ENCODE results near the gene NME3.

NME3 gene

DNA sequence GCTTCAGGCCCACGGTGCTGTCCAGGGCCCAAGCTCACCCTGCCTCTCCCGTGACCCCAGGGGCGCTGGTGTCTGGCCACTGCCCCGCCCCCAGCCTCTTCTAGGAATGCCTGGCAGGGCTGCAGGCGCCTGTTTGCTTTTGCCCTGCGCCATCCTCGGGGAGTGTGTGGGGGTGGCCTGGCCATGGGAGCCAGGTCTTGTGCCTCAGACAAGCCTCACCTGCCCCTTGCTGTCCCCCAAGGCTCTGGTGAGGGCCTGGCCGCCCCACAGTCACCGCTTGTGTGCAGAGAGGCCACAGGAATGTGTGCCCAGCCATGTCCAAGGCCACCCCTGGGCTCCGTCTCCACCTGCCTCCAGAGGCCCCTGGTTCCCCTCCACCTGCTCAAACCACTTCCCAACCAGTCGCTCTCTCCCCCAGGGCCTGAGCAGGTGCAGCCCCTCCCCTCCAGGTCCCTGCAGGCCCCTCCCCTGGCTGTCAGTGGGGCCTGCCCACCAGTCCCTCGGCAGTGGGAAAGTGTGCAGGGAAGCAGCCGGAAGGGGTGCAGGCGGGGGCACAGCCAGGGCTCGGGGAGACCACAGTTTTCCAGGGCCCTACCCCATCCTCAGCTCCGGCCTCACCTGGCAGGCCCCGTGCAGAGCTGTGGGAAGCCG is 23.0 kb upstream of the NME3 start:
- no peak for DNase-seq (ENCODE audit: low read depth in 2 of 2, low spot score in 1 of 2)

DNA sequence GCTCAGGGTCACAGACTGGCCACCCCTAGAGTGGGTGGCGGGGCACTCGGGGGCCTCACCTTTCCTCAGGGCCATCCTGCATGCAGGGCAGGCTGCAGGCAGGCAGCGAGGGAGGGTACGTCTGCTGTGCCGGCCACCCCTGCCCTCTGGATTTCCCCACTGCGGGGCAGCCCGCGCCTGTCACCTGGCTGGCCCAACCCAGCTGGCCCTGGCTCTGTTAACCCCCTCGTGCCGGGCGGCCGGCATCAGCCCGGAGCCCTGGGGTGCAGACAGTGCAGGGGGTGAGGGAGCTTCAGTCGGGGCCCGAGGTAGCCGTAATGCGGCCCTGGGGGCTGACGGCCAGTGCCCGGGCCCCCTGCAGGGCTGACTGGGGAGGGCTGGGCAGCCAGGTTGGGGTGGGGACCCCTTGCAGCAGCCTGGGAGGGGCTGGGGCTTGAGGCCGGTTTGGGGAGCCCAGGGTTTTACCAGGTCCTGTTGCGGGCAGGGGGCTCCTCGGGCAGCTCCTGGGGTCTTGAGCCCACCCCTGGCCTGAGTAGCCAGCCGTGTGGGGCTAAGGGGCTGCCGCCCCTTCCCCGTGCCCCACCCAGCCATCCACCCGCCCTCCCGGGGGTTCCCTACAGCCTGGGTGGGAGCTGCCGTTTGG is 22.4 kb upstream of the NME3 start, which contains the start of gene IGFALS:
Gene IGFALS, minus strand, starts transcription at position 128 of the 643 bp plus-strand sequence. Its CDS starts 53 bp downstream, at position 75.
- no peak for DNase-seq (ENCODE audit: low read depth in 2 of 2, low spot score in 1 of 2)

DNA sequence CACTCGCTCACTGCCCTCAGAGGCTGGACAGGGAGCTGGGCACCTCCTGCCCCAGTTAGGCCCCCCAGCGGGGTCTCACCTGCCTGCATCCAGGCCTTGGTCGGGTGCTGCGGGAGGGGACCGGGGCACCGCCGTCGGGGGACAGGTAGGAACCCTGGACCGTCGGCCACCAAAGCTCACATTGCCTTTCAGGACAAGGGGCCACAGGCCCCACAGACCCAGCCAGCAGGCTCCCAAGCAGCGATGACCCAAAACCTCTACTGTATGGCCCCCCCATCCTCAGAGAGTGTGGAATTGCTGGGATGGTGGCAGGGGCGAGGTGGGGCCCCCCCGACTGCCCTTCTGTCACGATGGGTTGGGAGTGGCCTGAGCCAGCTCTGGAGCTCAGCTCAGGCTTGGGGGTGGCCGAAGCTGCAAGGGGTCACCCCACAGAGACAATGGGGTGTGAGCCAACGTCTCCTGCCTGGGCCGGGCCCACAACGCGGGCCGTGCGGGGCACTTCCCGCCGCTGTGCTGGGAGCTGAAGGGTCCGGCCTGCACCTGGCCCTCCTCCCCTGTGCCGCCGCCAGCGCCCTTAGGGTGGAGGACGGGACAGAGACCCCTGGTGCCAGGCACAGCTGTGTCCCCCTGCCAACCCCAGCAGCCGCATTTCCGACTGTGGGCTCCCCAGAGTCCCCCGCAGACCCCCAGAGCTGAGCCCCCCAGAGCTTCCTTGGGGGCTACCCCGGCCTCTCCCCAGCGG is 21.7 kb upstream of the NME3 start:
- no peak for DNase-seq (ENCODE audit: low read depth in 2 of 2, low spot score in 1 of 2)

DNA sequence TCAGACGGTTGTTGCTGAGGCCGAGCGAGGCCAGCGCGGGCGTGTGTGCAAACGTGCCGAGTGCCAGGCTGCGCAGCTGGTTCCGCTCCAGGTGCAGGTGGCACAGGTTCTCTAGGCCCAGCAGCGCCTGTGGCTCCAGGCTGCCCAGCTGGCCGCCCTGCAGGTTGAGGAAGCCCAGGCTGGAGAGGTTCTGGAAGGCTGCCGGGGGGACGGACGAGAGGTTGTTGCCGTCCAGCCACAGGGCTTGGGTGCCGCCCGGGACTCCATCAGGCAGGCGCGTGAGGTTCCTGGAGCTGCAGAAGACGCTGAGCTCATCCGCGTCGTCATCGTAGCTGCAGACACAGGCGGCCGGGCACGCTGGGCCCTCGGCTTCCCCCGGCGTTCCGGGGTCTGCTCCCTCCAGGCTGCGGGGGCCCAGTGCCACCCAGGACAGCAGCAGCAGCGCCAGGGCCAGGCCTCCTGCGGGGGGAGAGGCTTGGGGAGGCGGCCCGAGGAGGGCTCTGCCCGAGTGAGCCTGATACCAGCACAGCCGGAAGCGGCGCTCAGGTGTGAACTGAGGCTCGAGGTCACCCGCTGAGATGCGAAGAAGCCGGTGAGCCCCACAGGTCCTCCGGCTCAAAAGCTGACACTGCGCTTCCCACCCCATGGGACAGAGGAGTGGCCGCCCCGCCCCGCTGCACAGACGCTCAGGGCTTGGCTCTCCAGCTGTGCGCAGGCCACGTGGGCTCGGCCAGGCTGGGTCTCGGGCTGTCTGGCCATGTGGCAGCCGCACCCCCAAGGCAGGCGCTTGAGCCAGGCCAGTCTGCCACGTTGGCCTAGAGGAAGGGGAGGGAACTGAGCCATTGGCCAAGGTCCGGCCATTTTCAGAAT is 20.8 kb upstream of the NME3 start:
- DNase-seq (ENCODE audit: low read depth in 2 of 2, low spot score in 1 of 2), result no peak

DNA sequence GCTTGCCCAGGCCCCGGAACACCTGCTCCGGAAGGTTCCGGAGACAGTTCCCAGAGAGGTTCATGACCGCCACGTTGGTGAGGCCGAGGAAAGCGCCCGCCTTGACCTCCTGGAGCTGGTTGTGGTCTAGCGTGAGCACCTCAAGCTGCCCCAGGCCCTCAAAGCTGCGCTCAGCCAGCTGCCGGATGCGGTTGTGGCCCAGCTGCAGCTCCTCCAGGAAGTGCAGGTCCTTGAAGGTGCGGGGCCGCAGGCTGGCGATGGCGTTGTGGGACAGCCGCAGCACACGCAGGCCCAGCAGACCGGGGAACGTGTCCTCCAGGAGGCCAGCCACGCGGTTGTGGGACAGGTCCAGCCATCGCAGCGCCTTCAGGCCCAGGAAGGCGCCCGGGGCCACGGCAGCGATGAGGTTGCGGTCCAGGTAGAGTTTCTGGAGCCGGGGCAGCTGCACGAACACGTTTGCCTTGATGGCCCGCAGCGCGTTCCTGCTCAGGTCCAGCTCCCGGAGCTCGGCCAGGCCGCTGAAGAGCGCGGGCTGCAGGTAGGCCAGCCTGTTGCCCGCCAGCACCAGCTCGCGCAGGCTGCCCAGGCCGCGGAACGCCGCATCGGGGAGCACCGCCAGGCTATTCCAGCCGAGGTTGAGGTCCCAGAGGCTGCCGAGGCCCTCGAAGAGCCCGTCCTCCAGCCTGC is 20.1 kb upstream of the NME3 start:
- DNase-seq (ENCODE audit: low read depth in 2 of 2, low spot score in 1 of 2), result no peak

DNA sequence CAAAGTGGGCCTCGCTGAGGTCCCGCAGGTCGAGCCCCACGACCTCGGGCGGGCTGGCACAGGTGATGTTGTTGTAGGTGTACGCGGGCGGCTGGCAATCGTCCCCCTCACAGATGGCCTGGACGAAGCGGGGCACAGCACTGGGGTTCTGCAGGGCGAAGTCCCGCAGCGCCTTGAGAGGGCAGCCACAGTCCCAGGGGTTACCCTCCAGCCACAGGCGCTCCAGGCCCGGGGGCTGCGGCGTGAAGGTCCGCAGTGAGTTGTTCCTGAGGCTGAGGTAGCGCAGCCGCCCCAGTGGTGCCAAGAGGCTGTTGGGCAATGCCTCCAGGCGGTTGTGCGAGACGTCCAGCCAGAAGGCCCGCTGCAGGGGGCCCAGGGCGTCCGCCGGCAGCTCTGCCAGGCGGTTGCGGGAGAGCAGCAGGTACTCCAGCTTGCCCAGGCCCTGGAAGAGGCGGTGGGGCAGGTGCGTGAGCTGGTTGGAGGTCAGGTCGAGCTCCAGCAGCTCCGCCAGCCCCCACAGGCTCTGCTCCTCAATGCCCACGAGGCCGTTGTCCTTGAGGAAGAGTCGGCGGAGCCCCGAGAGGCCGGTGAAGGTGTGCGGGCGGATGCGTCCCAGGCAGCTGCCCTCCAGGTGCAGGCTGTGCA is 19.4 kb upstream of the NME3 start:
- DNase-seq (ENCODE audit: low read depth in 2 of 2, low spot score in 1 of 2), result no peak

DNA sequence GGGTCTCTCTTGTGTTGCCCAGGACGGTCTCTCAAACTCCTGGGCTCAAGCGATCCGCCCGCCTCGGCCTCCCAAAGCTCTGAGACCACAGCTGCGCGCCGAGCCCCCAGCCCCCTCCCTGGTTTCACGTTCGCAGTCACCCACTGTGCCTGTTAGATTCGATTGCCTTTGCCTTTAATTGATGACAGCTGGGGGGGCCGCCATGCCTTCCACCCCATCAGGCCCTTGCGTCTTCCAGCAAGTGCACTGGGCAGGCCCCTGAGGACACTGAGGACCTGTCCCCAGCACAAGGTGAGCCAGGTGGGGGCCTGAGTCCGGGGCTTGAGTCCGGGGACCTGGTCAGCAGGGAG is 18.9 kb upstream of the NME3 start:
- DNase-seq (ENCODE audit: low read depth in 2 of 2, low spot score in 1 of 2), result no peak

DNA sequence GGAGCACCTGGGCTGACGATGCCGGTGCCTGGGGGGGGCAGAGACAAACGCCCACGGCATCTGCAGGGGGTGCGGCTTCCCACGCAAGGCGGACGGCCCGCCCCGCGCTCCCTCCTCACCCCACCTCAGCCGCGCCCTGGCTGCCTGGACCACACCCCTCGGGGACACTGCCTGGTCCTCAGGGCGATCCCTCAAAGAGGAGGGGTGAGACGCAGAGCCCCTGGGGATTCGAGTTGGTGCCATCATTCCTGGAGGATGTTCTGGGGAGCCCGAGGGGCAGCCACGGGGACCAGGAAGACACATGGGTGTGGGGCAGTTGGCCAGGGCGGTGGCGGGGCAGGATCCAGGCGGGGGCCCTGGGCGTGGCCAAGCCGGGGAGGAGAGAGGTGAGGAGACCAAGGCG is 18.3 kb upstream of the NME3 start:
- DNase-seq (ENCODE audit: low read depth in 2 of 2, low spot score in 1 of 2), result no peak

DNA sequence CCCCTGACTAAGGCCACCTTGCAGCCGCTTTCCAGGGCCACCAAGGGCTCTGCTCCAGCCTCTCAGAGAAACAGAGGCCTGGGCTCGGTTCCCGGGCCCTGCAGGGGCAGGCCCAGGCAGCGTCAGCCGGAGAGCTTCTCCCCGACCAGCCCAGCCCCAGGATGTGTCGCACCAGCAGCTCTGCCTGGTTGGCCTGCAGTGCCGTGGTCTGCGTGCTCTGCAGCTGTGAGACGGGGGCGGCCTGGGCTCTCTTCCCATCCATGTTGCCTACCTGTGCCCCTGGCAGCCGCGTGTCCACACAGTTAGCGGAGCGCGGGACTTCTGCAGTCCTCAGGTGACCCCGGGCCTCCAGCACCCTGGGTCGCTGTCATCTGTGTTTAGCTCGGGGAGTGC is 17.4 kb upstream of the NME3 start:
- no peak for DNase-seq (ENCODE audit: low read depth in 2 of 2, low spot score in 1 of 2)

DNA sequence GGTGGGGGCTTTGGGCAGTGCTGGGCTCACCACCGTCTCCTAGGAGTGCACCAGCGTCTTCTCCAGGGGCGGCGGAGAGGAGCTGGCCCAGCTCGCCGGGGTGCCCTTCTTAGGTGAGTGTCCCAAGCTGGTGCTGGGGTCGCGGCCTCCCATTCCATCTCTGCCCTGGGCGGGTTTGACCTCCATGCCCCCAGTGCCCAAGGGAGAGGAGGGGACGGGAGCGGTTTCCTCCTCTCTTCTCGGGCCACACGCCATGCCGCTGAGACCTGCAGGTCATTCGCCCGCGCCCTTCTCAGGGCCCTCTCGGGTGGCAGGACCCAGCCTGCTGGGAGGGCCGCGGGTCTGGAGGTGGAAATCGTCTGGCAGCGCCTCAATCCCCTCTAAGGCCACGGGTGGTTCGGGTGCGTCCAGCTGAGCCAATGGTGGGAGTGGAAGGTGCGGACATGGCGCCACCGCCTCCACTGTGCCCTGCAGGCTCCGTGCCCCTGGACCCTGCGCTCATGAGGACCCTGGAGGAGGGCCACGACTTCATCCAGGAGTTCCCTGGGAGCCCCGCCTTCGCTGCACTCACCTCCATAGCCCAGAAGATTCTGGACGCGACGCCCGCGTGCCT is 16.9 kb upstream of the NME3 start:
- DNase-seq (ENCODE audit: low read depth in 2 of 2, low spot score in 1 of 2), result no peak

DNA sequence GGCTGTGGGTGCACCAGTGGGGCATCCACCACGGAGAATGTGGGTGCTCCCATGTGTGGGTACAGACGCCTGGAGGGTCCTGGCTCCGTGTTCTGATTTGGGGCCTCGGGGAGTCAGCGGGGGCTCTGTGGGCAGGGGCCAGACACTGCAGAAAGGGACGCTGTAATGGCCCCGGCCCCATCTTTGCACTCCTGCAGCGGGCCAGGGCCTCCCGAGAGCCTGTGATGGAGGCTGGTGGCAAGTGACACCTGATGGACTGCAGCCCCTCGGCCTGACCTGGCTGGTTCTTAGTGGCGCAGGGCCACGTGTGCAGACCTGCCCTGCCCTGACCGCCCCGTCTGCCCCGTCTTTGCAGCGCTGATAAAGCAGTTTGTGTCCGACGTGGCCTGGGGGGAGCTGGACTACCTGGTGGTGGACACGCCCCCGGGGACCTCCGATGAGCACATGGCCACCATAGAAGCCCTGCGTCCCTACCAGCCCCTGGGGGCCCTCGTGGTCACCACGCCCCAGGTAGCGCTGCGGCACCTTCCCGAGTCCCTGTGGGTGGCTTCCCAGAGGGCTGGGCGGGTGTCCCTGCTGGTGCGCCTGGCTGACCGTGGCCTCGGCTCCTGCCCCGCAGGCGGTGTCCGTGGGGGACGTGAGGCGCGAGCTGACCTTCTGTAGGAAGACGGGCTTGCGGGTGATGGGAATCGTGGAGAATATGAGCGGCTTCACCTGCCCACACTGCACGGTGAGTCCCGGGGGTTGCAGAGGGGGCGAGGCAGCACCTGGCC is 16.2 kb upstream of the NME3 start:
- DNase-seq (ENCODE audit: low read depth in 2 of 2, low spot score in 1 of 2), result no peak

DNA sequence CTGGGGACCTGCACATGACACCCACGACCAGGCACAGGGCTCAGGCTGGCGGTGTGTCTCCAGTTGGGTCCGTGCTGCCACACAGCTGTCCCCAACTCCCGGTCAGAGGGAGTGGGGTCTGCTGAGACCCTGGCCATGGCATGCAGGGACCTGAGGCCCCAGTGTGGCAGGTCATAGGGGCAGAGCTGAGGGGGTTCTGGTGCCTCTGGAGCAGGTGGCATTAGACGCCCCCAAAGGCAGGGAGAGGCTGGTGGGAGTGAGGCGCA is 15.6 kb upstream of the NME3 start:
- DNase-seq (ENCODE audit: low read depth in 2 of 2, low spot score in 1 of 2), result no peak

DNA sequence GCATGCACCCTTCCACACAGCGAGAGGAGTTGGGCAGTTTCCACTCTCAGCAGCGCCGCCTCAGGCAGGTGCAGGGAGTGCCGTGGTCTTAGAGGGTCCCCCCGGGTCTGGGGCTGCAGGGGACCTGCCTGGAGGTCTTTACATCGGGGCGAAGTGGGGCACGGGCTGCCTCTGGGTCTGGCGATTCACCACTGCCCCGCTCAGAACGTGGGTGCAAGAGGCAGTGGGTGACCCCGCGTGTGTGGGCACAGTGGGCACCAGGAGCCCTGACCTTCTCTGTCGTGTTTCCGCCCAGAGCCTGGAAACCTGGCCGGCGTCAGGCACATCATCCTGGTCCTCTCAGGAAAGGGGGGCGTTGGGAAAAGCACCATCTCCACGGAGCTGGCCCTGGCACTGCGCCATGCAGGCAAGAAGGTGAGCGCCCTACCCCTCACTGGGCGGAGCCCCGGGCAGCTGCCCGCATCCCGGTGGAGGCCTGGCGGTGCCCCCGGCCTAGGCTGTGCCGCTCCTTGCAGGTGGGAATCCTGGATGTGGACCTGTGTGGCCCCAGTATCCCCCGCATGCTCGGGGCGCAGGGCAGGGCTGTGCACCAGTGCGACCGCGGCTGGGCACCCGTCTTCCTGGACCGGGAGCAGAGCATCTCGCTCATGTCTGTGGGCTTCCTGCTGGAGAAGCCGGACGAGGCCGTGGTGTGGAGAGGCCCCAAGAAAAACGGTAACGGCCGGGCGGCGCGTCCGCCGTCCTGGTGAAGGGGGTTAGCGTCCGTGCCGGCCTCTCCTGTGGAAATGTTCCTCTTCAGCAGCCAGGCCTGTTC is 15.1 kb upstream of the NME3 start:
- DNase-seq (ENCODE audit: low read depth in 2 of 2, low spot score in 1 of 2), result no peak

DNA sequence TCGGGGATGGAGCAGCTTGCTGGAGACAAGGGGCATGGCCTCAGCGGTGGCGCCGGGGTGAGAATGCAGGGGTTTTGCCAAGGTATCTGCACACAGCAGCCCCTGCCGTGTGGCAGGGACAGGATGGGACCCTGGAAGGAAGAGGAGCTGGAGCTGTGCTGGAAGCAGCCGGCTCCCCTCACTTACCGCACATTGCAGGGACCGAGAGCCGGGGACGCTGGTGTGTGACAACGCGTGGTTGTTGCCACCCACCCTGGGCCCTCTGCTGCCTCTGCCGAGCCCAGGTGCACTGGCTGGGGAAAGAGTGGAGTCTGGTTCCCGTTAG is 14.5 kb upstream of the NME3 start:
- no peak for DNase-seq (ENCODE audit: low read depth in 2 of 2, low spot score in 1 of 2)

DNA sequence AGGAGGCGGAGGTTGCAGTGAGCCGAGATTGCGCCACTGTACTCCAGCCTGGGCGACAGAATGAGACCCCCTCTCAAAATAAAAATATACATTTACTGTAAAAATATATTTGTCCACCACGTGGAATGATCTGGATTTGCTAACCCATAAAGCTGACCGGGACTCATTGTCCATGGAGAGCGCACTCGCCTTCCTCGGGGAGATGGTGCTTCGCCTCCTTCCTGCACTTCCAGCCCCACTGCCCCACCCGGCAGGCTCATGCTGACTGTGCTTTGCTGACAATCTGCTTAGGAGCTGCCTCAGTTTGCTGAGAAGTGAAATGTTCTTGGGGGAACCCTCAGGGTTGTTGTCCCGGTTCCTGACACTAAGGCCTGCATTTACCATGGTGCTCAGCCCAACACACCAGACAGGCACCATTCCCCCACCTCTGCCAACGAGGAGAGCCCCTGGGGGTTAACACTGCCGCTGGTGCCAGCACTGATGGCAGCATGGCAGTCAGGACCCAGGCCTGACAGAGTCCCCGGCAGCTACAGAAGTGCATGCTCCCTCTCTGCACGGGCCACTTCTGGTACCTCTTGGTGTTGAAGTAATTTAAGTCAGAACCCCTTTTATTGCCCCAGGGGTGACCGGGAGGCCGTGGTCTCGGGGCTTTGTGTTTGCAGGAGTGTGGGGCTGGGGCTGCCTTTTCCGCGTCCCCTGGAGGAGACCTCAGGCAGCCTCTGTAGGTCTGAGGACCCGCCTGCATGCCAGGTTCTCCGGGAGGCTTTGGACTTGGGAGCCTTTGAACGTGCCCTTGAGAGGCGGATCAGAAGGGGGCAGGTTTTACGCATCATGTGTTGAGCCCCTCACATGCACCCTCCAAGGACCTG is 13.9 kb upstream of the NME3 start:
- no peak for DNase-seq (ENCODE audit: low read depth in 2 of 2, low spot score in 1 of 2)

DNA sequence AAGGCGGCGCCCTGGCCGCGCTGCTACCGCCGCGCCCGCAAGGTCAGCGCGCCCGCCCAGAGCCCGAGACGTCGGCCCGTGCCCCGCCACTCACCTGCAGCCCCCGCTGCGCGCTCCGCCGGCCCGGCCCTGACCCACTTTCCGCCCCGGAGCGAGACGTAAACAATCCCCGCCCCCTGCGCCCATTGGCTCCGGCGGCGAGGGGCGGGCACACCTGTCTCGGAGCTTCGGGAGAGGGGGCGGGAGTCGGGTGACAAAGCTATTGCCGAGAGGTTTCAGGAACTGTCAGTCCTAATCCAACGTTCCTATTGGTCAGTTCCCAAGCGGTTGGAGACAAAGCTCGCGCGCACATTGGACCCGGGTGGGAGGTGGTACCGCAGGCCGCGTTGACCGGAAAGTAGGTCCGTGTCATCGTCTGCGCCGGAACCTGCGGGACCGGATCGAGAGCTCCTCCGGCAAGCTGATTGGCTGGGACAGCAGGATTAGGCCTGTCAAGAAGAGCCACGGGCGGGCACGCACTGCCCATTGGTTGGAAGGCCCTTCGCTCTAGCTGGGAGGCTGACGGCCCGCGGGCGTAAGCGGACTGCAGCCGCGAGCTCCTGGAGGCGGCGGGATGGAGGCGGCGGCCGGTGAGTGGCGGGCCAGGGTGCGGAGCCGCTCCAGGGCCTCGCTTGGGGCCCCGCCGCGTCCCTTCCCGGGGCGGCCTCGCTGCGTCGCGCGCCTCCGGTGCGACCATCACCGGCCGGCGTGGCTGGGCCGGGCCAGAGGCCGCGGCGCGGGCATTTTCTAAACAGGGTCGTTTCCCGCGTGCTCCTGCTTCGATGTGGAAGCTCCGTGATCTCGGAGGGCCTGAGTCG is 11.3 kb upstream of the NME3 start, which contains the start of the genes NUBP2 and SPSB3:
Gene NUBP2, plus strand, starts transcription at position 553 of the 857 bp plus-strand sequence. Its CDS starts 61 bp downstream, at position 614.
Gene SPSB3, minus strand, starts transcription at position 164 of the 857 bp plus-strand sequence. CDS start 1,088 bp downstream, outside the sequence.
- DNase-seq (ENCODE audit: low read depth in 2 of 2, low spot score in 1 of 2), result peak; percentile 92 to 97
